ENCODE results near the gene POFUT2. TPM values are rescaled to one million over a fixed set of nuclear protein-coding genes. Genes with fewer than 3 reads are reported as not detected.

The POFUT2 gene
- total RNA-seq, 1 donor from 2014 or later: 31.9 TPM

- peaks cover 3% of the 10 kb centered on the region for H3K27me3 Mint-ChIP-seq (ENCODE audit: unreplicated experiment)
- H3K36me3 Mint-ChIP-seq (ENCODE audit: unreplicated experiment): no peaks in the 10 kb centered on the region
- TF ChIP-seq CTCF (IDR thresholded peaks at IDR 0.05; ENCODE audit: partially characterized antibody, unreplicated experiment): peak; percentile 81
- H3K9me3 Mint-ChIP-seq (ENCODE audit: unreplicated experiment): peaks cover 7% of the 10 kb centered on the region
- DNase-seq: peak; percentile 91
- H3K27ac Mint-ChIP-seq (ENCODE audit: unreplicated experiment): no peak overlapping the region
- H3K4me3 Mint-ChIP-seq (ENCODE audit: unreplicated experiment): no peak overlapping the region
- H3K4me1 Mint-ChIP-seq (ENCODE audit: low read depth, unreplicated experiment): peaks cover 22% of the 10 kb centered on the region
These were observed 4.9 kb upstream of the POFUT2 start for GRCh38 chr21:45292399-45293219.

GRCh38 chr21:45291613-45292398 is 4.1 kb upstream of the POFUT2 start:
- Mint-ChIP-seq H3K36me3 (ENCODE audit: unreplicated experiment) (no peaks in the 10 kb centered on the region), H3K4me1 (ENCODE audit: low read depth, unreplicated experiment) (peaks cover 22% of the 10 kb centered on the region), H3K9me3 (ENCODE audit: unreplicated experiment) (peaks cover 7% of the 10 kb centered on the region), H3K27ac (ENCODE audit: unreplicated experiment) (no peak overlapping the region), H3K27me3 (ENCODE audit: unreplicated experiment) (peaks cover 3% of the 10 kb centered on the region), H3K4me3 (ENCODE audit: unreplicated experiment) (no peak overlapping the region)
- DNase-seq: no peak
- no peak for TF ChIP-seq CTCF (IDR thresholded peaks at IDR 0.05; ENCODE audit: partially characterized antibody, unreplicated experiment)

GRCh38 chr21:45290948-45291612 is 3.4 kb upstream of the POFUT2 start:
- no peak for DNase-seq
- no peak for TF ChIP-seq CTCF (IDR thresholded peaks at IDR 0.05; ENCODE audit: partially characterized antibody, unreplicated experiment)
- peaks cover 24% of the 10 kb centered on the region for H3K4me1 Mint-ChIP-seq (ENCODE audit: low read depth, unreplicated experiment)
- H3K4me3 Mint-ChIP-seq (ENCODE audit: unreplicated experiment): peak overlapping the region; percentile 3
- peaks cover 8% of the 10 kb centered on the region for H3K9me3 Mint-ChIP-seq (ENCODE audit: unreplicated experiment)
- H3K27ac Mint-ChIP-seq (ENCODE audit: unreplicated experiment): no peak overlapping the region
- H3K27me3 Mint-ChIP-seq (ENCODE audit: unreplicated experiment): peaks cover 3% of the 10 kb centered on the region
- no peaks in the 10 kb centered on the region for H3K36me3 Mint-ChIP-seq (ENCODE audit: unreplicated experiment)

GRCh38 chr21:45289655-45290515 is 2.2 kb upstream of the POFUT2 start:
- no peak overlapping the region for H3K4me3 Mint-ChIP-seq (ENCODE audit: unreplicated experiment)
- H3K36me3 Mint-ChIP-seq (ENCODE audit: unreplicated experiment): peaks cover 4% of the 10 kb centered on the region
- no peak for DNase-seq

More at GRCh38 chr21:45289655-45290515, 2.2 kb upstream of the POFUT2 start:
- no peaks in the 10 kb centered on the region for H3K27me3 Mint-ChIP-seq (ENCODE audit: unreplicated experiment)
- H3K4me1 Mint-ChIP-seq (ENCODE audit: low read depth, unreplicated experiment): peaks cover 22% of the 10 kb centered on the region
- no peak overlapping the region for H3K27ac Mint-ChIP-seq (ENCODE audit: unreplicated experiment)
- peaks cover 8% of the 10 kb centered on the region for H3K9me3 Mint-ChIP-seq (ENCODE audit: unreplicated experiment)
- TF ChIP-seq CTCF (IDR thresholded peaks at IDR 0.05; ENCODE audit: partially characterized antibody, unreplicated experiment): peak; percentile 45

Data from glutamatergic neuron (in vitro differentiated cells).